HepG2 (cell line): Measurements from ENCODE around the gene DYNC2LI1. TPM values are rescaled to one million over a fixed set of nuclear protein-coding genes. Genes with fewer than 3 reads are reported as not detected.

Experiments
- ATAC-seq: fragments of 200-7000 bp; cut with Tn5 transposase; 3 replicates; pipeline ENCODE4 v1.9.1; 2020; ENCODE audit warnings: mild to moderate bottlenecking, moderate library complexity
- BruUV-seq: library from RNA; stranded (reverse); fragments of 400-500 nt; replicated peaks from 2 replicates; lab custom pipeline; 2021; lab: Mats Ljungman, UMichigan
- CTCF ChIA-PET: fragments of 300-600 bp; formaldehyde crosslinking; extraction: SDS; loops from one replicate; lab custom pipeline; 2021; ENCODE audit warnings: low total read pairs, inconsistent platforms, low intra/inter-chr PET ratio; lab: Yijun Ruan, JAX
- POLR2A ChIA-PET: fragments of 350-600 bp; sonication (Branson Sonifier 250); formaldehyde crosslinking; loops from one replicate; lab custom pipeline; 2020; ENCODE audit warnings: antibody characterized with exemption, inconsistent platforms; lab: Yijun Ruan, JAX
- DNase-seq: peaks from one replicate; pipeline ENCODE4 v3.0.0-alpha.2; 2015; ENCODE audit warnings: low spot score
- FAIRE-seq: peaks from 3 replicates; lab custom pipeline; 2011; peaks lifted over from hg19 to GRCh38; lab: Jason Lieb, UNC
- H2AFZ ChIP-seq: one replicate; pipeline ENCODE4 v1.6.1; 2011; ENCODE audit warnings: low read length, inconsistent platforms
- H3K27ac ChIP-seq: fragments of 300-600 bp; 3 replicates; pipeline ENCODE4 v1.8.0; 2011; ENCODE audit warnings: mixed run types, mild to moderate bottlenecking, mixed read lengths, low read length, inconsistent platforms; ENCODE audit not compliant: insufficient read depth; ENCODE audit errors: extremely low read length
- H3K27me3 ChIP-seq, 2 experiments: fragments of 200-600 bp in 1 of 2; 2 replicates in 1 of 2; 3 replicates in 1 of 2; pipeline versions ENCODE4 v1.6.0 to v1.8.0; 2011; ENCODE audit warnings: low read length in 2 of 2, mild to moderate bottlenecking in 2 of 2, moderate library complexity in 2 of 2, inconsistent platforms in 1 of 2; ENCODE audit not compliant: insufficient read depth in 2 of 2, control insufficient read depth in 1 of 2
- H3K36me3 ChIP-seq, 2 experiments: fragments of 200-600 bp in 1 of 2; replicated peaks in 1 of 2; 2 replicates in 1 of 2; 3 replicates in 1 of 2; pipeline versions ENCODE4 v1.5.1 to v1.8.0; 2011; ENCODE audit warnings: low read length in 2 of 2, inconsistent platforms in 1 of 2; ENCODE audit not compliant: insufficient read depth in 2 of 2, control insufficient read depth in 1 of 2
- H3K4me1 ChIP-seq: 2 replicates; pipeline ENCODE4 v1.5.1; 2012; ENCODE audit warnings: low read length, inconsistent platforms; ENCODE audit not compliant: insufficient read depth
- H3K4me2 ChIP-seq: 2 replicates; pipeline ENCODE4 v1.6.0; 2011; ENCODE audit warnings: low read depth, low read length, inconsistent platforms
- H3K4me3 ChIP-seq, 3 experiments: fragments of 200-600 bp in 1 of 3; sonication (generic), shearing (Covaris generic) in 1 of 3; replicated peaks in 1 of 3; 2 replicates each; pipeline ENCODE4 v1.5.1; 2011 to 2016; ENCODE audit warnings: low read length in 3 of 3, inconsistent platforms in 2 of 3, low read depth in 2 of 3, mild to moderate bottlenecking in 2 of 3, control low read depth in 1 of 3, mixed read lengths in 1 of 3; ENCODE audit not compliant: insufficient read depth in 1 of 3
- H3K79me2 ChIP-seq: one replicate; pipeline ENCODE4 v1.6.1; 2011; ENCODE audit warnings: low read length, inconsistent platforms; ENCODE audit not compliant: insufficient read depth
- H3K9ac ChIP-seq: 2 replicates; pipeline ENCODE4 v1.6.0; 2011; ENCODE audit warnings: mild to moderate bottlenecking, low read depth, low read length, inconsistent platforms; ENCODE audit not compliant: insufficient read depth
- H3K9me3 ChIP-seq: 2 replicates; pipeline ENCODE4 v1.5.1; 2012; ENCODE audit warnings: mild to moderate bottlenecking, low read length
- H4K20me1 ChIP-seq: 2 replicates; pipeline ENCODE4 v1.6.0; 2011; ENCODE audit warnings: inconsistent platforms, mild to moderate bottlenecking, low read length, moderate library complexity; ENCODE audit not compliant: insufficient read depth
- DNMT1 ChIP-seq: sonication (generic); formaldehyde crosslinking; IDR thresholded peaks from 2 replicates; pipeline ENCODE4 v1.5.1; 2020; ENCODE audit warnings: mild to moderate bottlenecking, missing genetic modification reagents
- KDM1A ChIP-seq: IDR thresholded peaks from 2 replicates; pipeline ENCODE4 v1.6.1; 2016; ENCODE audit warnings: missing compliant biosample characterization
- NPAS2 ChIP-seq: sonication (generic); formaldehyde crosslinking; IDR thresholded peaks from 2 replicates; pipeline ENCODE4 v1.8.0; 2022; ENCODE audit warnings: mild to moderate bottlenecking, missing genetic modification reagents, borderline replicate concordance
- PAX8 ChIP-seq: sonication (generic); formaldehyde crosslinking; IDR thresholded peaks from 2 replicates; pipeline ENCODE4 v1.8.0; 2022; ENCODE audit warnings: mild to moderate bottlenecking, missing genetic modification reagents, borderline replicate concordance
- ZNF234 ChIP-seq: sonication (generic); formaldehyde crosslinking; conservative IDR thresholded peaks from 2 replicates; pipeline ENCODE4 v1.5.1; 2020; ENCODE audit warnings: mild to moderate bottlenecking, missing genetic modification reagents
- ZNF329 ChIP-seq: sonication (generic); formaldehyde crosslinking; IDR thresholded peaks from 2 replicates; pipeline ENCODE4 v1.9.0; 2021; ENCODE audit warnings: low read depth, mild to moderate bottlenecking, missing genetic modification reagents
- ZNF615 ChIP-seq: sonication (generic); formaldehyde crosslinking; IDR thresholded peaks from 2 replicates; pipeline ENCODE4 v1.5.0; 2020; ENCODE audit warnings: mild to moderate bottlenecking, missing genetic modification reagents, borderline replicate concordance
- WGBS: methylation state at CpG from one replicate; pipeline ENCODE4 v1.1.6; 2017; ENCODE audit warnings: low lambda C conversion rate; 5-methylcytosine and 5-hydroxymethylcytosine counted together
- in situ Hi-C: cut with HindIII; loops from 2 replicates; pipeline ENCODE4 v1.10.0; 2017; ENCODE audit warnings: low pct_unique_long_range_greater_than_20kb; ENCODE audit not compliant: extremely low pct_ligation_motif_present
- intact Hi-C: fragments of 100-400 bp; cut with micrococcal nuclease; formaldehyde crosslinking; loops from one replicate; pipeline ENCODE4 v1.10.0; 2022; ENCODE audit not compliant: unreplicated experiment
- polyA plus RNA-seq, 8 experiments: library from polyadenylated mRNA; depleted of rRNA in 3 of 8; stranded (reverse) in 7 of 8; unstranded in 1 of 8; fragments of >200 nt; fragmentation: Illumina TruSeq in 4 of 8; extraction: Trizol in 4 of 8; gene quantifications; 2 replicates each; pipeline versions ENCODE4 v1.2.1 to v1.2.3, GENCODE V29; 2011 to 2016; ENCODE audit warnings: low read depth in 4 of 8, missing spikeins in 1 of 8, mixed read lengths in 1 of 8; ENCODE audit not compliant: insufficient read depth in 1 of 8
- total RNA-seq, 5 experiments: library from RNA; depleted of rRNA; stranded (reverse); fragments of >200 nt; fragmentation: Illumina TruSeq; extraction: Trizol; gene quantifications; 2 replicates each; pipeline ENCODE4 v1.2.3, GENCODE V29; 2016; ENCODE audit warnings: low read depth in 1 of 5
- TF ChIP-seq, protein P1 (sequence below): sonication (generic); formaldehyde crosslinking; conservative IDR thresholded peaks from 2 replicates; pipeline ENCODE4 v1.4.0; 2020; ENCODE audit warnings: missing genetic modification reagents

The DYNC2LI1 gene
- total and polyA plus RNA-seq, 2 of the 13 experiments (the other 11 are each of a cell fraction or from before 2014, with no cell fraction given) = 16.9 to 23.2 TPM

DNA sequence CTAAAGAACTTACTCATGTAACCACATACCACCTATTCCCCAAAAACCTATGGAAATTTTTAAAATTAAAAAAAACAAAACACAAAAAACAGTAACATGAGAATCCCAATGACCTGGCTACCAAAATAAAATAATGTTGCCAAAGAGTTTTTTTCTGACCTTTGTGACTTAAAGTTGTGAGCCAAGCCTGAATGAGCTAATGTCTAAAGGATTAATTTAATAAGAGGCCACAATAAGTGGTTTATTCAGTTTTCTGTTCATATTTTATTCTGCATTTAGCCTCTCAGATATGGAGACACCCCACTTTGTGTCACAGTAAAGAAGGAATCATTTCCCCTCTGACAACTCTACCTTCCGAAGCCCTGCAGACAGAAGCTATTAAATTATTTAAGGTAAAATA lies 42.6 kb upstream of the DYNC2LI1 start:
- 94% methylated on average over 1 of the region's 1 CpG for WGBS
- H3K27me3 ChIP-seq = no peaks in the 10 kb centered on the region

DNA sequence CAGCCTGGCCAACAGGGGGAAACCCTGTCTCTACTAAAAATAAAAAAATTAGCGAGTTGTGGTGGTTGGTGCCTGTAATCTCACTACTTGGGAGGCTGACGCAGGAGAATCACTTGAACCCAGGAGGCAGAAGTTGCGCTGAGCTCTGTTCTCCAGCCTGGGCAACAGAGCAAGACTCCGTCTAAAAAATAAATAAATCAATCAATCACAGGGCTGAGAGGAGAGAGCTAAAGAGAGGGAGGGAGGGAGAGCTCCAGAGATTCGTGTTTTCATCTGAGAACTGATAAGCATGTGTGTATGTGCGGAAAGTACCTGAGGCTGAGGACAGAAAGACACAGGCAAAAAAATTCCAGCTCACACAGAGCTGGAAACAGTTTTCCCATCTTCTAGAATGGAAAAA lies 37.2 kb upstream of the DYNC2LI1 start:
- 56% methylated on average over 6 of the region's 6 CpGs for WGBS
- H3K9ac ChIP-seq = no peak overlapping the region
- ChIA-PET POLR2A (no interaction called here), CTCF (no interaction called here)
- H3K27ac ChIP-seq = no peak overlapping the region
- in situ Hi-C loops (no loop called here), intact Hi-C loops (no loop called here)
- peaks cover 5% of the 10 kb centered on the region; the same call in 1 of the 2 replicates for H3K4me1 ChIP-seq
- H4K20me1 ChIP-seq = no peaks in the 10 kb centered on the region
- no peaks in the 10 kb centered on the region for H3K9me3 ChIP-seq
- BruUV-seq = no TSS peak
- H2AFZ ChIP-seq = no peak overlapping the region
- no peaks in the 10 kb centered on the region for H3K27me3 ChIP-seq
- H3K4me2 ChIP-seq = no peak overlapping the region
- H3K36me3 ChIP-seq = no peaks in the 10 kb centered on the region
- no peaks in the 10 kb centered on the region for H3K79me2 ChIP-seq
- TF ChIP-seq ZNF234 (CRISPR knock-in tag) = no peak
- TF ChIP-seq, protein P1, sequence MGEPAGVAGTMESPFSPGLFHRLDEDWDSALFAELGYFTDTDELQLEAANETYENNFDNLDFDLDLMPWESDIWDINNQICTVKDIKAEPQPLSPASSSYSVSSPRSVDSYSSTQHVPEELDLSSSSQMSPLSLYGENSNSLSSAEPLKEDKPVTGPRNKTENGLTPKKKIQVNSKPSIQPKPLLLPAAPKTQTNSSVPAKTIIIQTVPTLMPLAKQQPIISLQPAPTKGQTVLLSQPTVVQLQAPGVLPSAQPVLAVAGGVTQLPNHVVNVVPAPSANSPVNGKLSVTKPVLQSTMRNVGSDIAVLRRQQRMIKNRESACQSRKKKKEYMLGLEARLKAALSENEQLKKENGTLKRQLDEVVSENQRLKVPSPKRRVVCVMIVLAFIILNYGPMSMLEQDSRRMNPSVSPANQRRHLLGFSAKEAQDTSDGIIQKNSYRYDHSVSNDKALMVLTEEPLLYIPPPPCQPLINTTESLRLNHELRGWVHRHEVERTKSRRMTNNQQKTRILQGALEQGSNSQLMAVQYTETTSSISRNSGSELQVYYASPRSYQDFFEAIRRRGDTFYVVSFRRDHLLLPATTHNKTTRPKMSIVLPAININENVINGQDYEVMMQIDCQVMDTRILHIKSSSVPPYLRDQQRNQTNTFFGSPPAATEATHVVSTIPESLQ (CRISPR knock-in tag) = no peak
- no peak for TF ChIP-seq NPAS2 (CRISPR knock-in tag)
- no peak for ATAC-seq
- DNase-seq = no peak
- no peak overlapping the region for H3K4me3 ChIP-seq
- no peak for FAIRE-seq

More for the DNA sequence above, 42.6 kb upstream of the DYNC2LI1 start:
- peaks cover 1% of the 10 kb centered on the region; the same call in 1 of the 2 replicates for H3K4me1 ChIP-seq
- H3K79me2 ChIP-seq = no peaks in the 10 kb centered on the region
- intact Hi-C loops = no loop called here
- DNase-seq (no peak), FAIRE-seq (no peak), ATAC-seq (no peak)
- no peaks in the 10 kb centered on the region for H4K20me1 ChIP-seq
- TF ChIP-seq, protein P1 (CRISPR knock-in tag) = no peak
- TF ChIP-seq KDM1A (CRISPR knock-in tag) (no peak), PAX8 (CRISPR knock-in tag) (no peak), ZNF615 (CRISPR knock-in tag) (no peak), ZNF329 (CRISPR knock-in tag) (no peak), DNMT1 (CRISPR knock-in tag) (no peak)
- H3K9ac ChIP-seq = no peak overlapping the region
- H2AFZ ChIP-seq = no peak overlapping the region
- BruUV-seq = no TSS peak
- CTCF ChIA-PET = no interaction called here
- no peak overlapping the region for H3K4me3 ChIP-seq
- POLR2A ChIA-PET = no interaction called here
- H3K9me3 ChIP-seq = no peaks in the 10 kb centered on the region
- H3K36me3 ChIP-seq = no peaks in the 10 kb centered on the region
- in situ Hi-C loops = no loop called here
- no peak overlapping the region for H3K27ac ChIP-seq
- H3K4me2 ChIP-seq = no peak overlapping the region
